ENCODE results near the gene ADCY1.
"Not testable (repeated sequence)": the region's sequence is repeated elsewhere in the genome, so short reads cannot be mapped to it uniquely, and the experiment has no call there.

The ADCY1 gene

DNA sequence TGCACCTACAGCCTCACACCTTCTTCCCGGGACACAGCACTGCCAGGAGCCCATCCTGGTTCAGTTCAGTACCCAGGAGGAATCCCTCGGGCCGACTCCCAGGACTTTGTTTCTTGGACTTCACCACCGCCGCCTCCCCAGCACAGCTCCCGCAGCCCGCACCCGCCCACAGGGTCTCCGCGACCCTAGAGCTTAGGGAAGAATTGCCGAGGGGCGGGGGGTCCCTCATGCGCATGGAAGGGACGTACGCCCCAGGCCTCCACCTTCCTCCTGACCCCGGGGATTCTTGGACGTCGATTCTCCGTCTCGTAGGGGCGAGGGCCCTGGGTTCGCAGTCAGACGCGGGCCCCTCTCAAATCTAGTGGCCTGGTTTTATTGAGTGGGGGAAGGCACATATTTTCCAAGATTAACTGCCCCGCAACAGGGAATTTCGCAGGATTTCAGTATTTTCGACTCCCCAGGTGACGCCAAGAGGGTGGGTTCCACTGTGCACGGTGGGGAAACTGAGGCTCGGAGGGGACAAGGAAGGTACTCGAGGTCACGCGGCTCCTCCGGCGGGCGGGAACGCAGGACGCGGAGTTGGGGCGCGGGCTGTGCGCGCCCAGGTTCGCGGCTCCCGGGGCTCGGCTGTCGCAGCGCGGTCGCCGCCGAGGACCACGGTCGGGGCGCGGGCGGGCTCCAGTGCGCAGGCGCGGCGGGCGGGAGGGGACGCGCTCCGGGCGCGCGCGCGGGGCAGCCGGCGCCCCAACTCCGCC is at the start of gene ADCY1:
Gene ADCY1 (plus strand): TSS at position 708 of the 755 bp plus-strand sequence. CDS start 176 bp downstream, outside the sequence.
- DNase-seq = no peak

DNA sequence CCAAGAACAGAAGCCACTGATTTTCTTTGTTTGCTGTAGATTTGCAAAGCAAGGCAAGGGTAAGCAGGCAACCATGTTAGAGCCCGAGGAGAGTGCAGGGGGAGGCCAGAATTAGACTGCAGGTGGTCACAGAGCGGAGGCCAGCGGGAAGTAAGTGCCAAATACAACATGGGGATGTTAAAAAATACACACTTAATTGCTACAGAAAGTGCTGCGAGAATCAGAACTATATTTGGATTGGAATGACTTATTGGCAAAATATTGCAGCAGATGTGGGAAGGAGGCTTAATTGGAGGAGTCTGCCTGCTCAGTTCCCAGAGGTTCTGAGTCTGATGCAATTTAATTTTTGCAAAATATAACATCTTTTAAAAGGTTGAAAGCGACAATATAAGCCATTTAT is 49.7 kb upstream of the ADCY1 start:
- no peak for DNase-seq

DNA sequence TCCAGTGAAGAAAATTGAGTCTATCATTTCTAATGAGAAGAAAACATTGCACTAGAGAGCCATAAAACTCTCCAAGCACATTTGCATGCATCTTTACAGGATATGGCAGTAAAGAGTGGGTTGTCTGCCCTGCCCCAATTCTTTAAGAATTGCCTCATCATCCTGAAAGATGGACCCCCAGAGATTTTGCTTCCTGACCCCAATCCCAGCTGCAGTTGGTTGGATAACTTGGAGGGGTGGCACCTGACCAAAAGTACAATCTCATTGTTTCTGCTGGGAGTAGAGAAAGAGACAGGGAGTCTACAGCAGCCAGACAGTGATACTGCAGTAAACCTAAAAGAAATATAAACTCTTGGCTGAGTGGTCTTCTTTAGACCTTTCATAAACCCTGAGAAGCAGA is 49.1 kb upstream of the ADCY1 start:
- no peak for DNase-seq

DNA sequence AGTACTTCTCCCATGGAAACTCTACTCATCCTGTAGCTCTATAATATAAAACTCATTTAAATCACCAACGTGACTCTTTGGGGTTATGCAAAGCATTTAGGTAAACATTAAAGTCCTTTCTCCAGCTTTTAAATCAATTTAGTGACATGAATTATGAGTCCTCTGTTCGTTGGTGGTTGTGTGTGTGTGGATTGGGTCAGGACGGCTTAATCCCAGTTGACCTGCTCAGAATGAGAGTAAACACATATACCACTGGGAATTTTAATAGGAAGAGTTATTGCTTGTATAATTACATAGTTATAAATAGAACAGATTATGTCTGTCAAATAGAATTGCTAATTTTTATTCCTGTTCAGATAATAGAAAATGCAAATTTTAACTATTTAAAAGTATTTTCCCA is 30.7 kb upstream of the ADCY1 start:
- no peak for DNase-seq

DNA sequence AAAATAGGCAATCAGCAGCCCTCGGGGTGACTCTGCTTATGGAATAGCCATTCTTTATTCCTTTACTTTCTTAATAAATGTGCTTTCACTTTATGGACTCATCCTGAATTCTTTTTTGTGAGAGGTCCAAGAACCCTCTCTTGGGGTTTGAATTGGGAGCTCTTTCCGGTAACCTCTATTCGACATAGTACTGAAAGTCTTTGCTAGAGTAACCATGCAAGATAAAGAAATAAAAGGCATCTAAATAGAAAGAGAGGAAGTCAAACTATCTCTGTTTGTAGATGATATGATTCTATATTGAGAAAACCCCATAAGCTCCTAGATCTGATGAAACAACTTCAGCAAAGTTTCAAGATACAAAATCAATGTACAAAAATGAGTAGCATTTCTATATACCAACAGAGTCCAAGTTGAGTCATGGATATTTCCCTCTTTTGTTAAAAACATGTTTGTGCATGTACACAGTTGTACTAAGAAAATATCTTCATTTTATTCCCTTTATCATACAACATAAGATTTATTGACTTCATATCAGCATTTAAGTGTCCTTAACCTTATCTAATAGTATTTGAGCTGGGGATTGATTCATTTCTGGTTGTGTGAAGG is 29.0 kb upstream of the ADCY1 start:
- DNase-seq = not testable (repeated sequence)

DNA sequence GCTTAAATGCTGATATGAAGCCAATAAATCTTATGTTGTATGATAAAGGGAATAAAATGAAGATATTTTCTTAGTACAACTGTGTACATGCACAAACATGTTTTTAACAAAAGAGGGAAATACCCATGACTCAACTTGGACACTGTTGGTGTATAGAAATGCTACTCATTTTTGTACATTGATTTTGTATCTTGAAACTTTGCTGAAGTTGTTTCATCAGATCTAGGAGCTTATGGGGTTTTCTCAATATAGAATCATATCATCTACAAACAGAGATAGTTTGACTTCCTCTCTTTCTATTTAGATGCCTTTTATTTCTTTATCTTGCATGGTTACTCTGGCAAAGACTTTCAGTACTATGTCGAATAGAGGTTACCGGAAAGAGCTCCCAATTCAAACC is 25.3 kb upstream of the ADCY1 start:
- DNase-seq = not testable (repeated sequence)

DNA sequence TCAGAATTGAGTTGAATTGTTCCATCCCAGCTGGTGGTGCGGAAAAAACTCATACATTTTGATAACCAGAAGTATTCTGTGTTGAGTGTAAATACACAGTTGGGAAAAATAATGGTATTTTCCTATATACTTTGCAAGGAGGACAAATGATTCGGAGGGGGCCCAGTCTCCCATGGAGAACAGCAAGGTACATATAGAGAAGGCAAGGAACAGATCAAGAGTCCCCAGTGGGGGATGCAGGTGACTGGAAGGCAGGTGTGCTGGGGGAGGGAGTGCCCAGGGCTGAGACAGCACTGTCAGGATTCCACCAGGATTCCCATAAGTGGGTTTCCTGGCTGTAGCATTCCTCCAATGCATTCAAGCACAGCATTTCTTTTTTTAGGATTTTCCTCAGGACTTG is 10.8 kb upstream of the ADCY1 start:
- DNase-seq = no peak

DNA sequence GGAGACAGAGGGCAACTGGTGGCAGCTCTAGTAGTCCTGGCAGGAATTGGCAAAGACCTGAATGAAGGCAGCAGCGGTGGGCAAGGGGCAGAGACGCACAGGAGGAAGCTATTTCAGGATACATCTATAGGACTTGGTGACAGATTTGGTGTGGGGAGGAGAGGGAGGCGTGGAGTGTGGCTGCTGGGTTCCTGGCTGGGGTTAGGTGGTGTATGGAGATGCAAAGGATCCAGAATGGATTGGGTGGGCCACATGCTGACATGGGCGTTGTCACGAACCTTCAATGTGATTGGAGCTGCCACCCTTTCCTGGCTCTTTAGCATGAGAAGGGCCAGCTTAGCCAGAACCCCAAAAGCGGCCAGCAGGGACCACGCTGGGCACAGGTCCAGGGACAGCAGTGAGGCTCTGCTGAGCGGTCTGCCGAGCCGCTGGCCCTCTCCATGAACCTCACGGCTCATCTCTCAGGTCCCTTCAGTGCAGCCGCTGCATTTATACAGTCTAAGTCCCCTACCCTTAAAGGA is 10.2 kb upstream of the ADCY1 start:
- no peak for DNase-seq

DNA sequence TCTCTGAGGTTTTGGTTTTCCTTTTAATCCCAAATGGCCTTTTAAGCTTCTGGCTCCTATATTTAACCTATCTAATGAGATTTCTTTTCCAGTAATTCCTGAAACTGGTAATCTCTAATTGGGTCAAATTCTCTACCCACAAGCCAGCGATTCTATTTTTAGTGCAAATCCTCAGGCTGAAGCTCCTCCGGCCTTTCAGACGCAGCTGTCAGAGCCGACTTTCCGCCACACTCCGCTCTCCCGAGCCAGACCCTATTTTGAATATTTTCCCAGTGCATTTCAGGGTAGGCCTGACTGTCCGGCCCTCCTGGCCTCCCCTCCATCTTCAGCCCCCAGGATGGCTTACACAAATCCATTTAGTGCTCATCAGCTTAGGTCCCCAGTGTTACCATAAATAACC is 9.7 kb upstream of the ADCY1 start:
- DNase-seq = no peak

DNA sequence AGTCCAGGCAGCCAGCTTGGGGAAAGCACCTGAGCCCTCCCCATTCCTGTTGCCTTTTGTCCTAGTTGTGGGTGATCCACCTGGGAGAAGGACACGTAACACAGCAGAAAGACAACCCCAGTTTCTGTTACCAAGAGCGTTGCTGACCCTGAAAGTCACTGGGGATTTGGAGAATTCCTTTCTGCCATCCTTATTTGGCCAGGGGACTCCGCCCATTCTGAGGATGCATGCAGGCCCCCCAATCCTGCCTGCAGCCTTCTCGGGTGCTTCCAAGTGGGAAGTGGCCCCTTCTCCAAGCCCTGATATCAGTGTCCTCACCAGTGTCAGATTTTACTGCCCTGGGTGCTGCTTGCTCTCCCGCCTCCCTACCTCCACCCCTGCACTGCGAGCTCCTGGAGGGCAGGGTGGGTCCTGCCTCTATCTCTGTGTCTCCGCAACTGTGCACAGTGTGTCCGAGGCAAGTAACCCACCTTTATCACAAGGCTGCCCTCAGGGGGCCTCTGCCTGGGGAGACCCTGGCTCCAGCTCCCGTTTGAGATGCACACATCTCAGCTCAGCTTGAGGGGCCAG is 9.2 kb upstream of the ADCY1 start:
- no peak for DNase-seq

DNA sequence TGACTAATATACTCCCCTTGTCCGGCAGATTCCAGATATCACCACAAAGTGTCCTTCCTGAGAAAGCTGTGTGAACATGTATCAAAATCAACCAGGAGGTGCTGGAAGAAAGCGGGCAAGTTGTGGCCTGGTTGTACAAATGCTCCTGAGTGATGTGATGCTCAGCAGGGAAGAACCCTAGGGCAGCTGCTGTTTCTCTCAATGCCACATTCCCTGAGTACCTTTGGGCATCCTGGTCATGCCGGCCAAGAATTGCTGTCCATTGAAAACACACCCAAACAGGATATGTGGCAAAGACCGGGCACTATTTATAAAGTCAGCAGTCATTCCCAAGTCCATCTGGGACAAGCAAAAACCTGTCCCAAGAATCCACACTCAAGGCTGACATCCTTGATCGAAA is 7.8 kb upstream of the ADCY1 start:
- no peak for DNase-seq

DNA sequence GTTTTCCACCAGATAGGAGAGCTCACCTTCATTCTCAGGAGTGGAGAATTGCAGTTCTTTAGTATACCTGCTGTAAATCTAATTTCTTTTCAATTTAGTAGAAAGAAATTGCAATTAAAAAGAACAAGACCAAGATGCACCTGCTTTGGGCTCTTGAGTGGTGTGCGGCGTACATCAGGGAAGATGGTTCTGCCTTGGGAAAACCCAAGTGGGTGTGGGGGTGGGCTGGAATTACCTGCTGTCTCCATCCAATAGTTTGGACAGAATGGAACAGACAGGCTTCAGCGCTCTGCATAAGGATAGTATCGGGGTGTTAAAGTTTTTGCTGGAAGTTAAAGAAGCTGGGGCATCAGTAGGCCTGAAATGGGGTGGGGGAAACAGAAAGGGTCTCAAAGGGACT is 7.2 kb upstream of the ADCY1 start:
- DNase-seq = no peak

DNA sequence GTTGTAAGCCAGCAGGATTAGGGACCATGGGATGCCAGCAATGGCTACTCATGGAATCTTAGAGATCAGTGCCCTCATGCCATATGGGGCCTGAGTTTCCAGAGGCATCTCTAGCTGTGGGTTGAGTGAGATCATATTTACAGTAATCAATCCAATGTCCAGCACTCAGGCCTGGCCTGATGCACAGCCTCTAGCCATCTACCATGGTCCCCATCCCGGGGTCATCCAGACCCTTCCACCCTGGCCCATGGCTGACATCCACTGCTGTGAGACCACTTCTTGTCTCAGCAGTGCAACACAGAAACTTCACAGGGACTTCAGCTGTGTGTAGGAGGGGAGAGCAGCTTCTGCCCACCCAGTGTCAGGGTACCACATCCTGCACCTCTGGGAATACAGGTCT is 6.5 kb upstream of the ADCY1 start:
- DNase-seq = no peak

DNA sequence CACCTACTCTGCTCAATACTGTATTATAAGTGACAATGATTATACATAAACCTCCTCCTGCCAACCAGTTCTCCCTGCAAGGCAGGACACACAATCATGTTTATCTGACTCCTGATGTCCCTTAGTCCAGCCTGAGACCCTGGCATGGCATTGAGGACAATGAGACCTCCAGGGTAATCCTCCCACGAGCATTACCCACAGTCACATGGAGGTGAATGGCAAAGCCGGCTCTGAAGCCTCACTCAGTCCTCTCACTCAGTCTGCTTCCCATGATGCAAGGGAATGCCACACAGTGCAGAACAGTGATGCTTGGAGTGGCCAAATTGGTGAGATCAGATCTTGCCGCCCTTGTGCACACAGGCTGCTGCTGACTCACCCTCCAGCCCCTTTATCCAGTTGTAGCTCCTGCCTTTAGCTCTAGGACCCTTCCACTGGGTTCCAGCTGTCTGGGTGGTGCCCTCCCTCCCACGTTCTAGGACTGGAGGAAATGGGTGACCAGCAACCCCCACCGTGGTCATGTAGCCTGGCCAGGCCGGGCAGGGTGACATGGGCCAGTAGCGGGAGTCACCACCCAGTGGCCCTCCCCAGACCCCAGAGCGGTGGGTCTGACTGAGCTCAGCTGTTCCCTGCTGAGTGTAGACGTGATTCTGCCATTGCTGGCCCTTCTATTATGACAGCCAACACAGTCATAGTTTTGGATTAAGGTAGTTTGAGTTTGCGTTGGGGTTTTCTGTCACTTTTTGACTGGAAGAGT is 5.5 kb upstream of the ADCY1 start:
- DNase-seq = no peak

DNA sequence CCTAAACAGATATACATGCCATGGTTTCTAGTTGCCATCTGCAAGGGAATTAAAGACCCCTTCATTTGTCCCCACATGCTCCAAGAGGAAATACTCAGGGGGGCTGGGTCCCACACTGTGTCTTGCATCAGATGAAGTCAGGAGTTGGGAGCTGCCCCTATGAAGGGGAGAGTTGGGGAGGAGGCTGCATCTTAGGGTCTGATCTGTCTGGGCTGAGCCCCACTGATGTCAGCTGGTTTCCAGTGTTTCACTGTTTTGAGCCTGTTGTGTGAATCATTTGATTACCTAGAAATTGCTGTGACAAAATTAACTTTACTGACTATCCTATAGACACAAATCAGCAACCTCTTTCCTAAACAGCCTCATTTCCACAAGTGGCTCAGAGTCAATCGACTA is 4.9 kb upstream of the ADCY1 start:
- no peak for DNase-seq

DNA sequence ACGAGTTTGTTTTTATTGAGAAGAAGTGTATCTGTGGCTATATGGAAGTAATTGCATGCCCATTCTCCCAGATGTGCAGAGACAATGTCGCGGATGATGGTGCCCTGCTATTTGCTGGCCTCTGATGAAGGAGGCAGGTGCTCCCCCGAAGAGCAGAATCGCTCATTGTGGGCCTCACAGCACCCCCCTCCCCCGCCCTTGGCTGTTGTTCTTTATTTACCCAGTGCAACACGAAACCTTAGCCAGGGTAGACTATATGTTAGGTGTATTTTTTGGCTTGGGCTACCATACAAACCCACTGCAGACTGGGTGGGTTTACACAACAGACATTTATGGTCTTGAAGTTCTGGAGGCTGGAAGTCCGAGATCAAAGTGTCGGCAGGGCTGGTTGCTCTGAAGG is 3.4 kb upstream of the ADCY1 start:
- DNase-seq = no peak

DNA sequence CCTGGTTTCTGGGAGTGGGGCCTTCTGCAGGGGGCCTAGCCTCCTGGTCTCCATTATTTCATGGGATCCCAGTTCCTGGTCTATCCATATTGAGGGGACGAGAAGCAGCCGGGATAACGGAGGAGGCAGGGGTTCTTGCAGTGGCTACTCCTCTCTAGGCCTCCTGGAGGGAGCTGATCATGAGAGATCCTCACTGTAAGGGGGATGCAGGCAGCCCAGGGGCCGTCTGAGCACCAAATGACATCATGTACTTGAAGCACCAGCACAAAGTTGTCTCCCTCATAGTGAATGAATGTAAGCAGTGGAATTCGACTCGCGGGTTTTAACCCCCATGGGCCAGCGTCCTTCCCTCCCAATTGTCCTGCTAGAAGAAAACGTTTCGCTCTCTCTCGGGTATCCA is 964 bp upstream of the ADCY1 start:
- no peak for DNase-seq

DNA sequence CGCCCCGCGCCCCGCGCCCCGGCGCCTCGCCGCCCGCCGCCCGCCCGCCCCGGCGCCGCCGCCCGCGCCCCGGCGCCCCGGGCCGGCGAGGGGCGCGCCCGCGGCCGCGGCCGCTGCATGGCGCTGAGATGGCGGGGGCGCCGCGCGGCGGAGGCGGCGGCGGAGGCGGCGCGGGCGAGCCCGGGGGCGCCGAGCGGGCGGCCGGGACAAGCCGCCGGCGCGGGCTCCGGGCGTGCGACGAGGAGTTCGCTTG is 174 bp downstream of the ADCY1 start:
- DNase-seq = no peak

DNA sequence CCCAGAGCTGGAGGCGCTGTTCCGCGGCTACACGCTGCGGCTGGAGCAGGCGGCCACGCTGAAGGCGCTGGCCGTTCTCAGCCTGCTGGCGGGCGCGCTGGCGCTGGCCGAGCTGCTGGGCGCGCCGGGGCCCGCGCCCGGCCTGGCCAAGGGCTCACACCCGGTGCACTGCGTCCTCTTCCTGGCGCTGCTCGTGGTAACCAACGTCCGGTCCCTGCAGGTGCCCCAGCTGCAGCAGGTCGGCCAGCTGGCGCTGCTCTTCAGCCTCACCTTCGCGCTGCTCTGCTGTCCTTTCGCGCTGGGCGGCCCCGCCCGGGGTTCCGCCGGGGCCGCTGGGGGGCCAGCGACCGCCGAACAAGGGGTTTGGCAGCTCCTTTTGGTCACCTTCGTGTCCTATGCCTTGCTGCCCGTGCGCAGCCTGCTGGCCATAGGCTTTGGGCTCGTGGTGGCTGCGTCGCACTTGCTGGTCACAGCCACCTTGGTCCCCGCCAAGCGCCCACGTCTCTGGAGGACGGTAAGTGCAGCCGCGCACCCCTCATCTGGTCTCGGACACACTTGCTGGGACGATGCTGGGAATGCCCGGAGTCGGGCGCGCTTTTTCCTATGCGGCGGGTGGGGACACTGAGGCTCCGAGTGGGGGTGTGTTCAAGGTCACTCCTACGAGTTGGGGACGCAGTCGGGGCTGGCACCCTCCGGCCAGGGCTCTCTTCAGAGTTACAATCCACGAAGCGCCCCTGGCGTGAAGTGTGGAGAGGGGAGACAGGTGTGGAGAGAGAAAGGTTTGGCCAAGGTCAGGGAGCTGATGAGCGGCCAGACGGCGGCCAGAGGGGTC is 717 bp downstream of the ADCY1 start:
- DNase-seq = no peak

DNA sequence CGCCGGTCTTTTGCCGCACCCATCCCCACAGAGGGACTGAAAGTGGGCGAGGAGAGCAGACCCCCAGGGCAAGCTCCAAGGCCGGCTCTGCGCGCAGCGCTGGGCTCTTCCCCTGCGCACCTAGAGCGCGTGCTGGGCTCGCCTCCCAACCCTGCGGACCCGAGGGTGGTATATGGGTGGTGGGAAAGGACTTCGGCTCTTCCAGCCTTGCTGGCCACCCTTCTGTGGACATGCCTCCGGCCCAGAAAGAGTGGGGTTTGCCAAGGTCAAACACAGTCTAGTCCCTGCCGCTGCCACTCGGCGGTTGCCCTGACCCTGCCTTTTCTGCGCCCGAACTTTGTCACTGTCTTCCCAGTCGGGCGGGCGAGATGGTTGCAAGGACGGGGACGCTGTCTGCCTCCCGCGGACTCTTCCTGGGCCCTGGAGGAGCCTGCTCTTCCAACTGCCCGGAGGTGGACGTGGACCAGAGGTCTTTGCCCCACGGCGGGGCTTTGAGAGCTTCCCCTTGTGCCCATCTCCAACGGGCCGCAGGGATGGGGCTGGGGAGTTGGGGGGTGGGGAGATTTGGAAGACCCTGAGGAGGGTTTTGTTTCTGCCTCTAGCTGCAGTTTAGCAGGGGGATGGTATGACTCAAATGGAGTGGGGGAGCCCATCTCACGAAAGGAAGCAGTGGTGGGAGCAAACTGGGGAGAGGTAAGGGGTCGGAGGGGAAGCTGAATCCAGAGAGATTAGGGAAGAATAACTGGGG is 1.5 kb downstream of the ADCY1 start:
- DNase-seq = no peak

DNA sequence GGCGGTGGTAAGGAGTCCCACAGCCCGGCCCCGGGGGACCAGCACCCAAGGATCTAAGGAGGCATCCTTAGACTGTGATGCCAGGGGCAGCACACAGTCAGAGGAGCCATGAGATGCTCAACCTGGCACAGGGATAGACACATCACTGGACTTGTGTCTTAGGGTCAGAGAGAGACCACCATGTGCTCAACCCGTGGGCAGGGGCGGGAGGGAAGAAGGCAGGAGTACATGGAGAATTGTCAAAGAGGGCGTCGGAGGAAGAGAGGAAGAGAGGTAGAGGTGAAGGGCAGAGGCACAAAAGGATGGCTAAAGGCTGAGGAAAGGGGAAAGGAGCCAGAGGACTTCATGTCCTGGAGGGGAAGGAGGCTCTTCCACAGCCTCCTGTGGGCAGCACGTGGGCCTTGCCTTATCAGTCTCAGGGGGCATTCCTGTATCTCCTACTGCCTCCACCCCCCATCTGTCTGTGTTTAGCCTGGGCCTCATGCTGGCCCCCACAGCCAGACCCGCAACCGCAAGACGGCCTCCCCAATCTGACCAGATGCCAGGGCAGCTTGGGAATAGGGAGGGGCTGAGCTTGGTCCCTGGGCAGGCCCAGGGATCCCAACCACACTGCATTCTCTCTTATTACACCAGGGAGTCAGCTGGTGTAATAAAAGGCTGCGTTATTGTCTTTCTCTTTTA is 2.2 kb downstream of the ADCY1 start:
- no peak for DNase-seq

DNA sequence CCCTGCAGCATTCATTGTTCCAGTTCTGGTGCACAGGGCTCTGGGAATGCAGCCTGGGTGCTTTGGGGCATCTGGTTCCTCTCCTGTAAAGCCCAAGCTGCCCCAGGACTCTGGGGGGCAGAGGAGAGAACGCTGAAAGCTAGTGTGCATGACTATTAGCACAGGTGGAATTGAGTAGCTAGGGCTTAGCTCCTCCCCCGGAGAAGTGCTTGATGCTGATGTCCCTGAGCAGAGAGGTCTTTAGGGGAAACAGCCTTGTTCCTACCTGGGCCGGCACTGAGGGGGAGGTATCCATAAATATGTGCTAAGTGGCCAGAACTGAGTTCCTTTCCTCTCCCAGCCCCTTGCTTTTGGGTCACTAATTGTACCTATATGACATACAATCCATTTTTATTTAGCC is 3.9 kb downstream of the ADCY1 start:
- DNase-seq = no peak
